CD4-positive, alpha-beta T cell treated with Interferon alpha-2 for 1 hour (primary cell): ENCODE results near the gene PARL.
"Not testable (repeated sequence)": the region's sequence is repeated elsewhere in the genome, so short reads cannot be mapped to it uniquely, and the experiment has no call there.

Experiments
- DNase-seq, 2 donors: peaks; one replicate each; pipeline ENCODE4 v3.0.0-alpha.2; 2020 to 2022

PARL gene

DNA sequence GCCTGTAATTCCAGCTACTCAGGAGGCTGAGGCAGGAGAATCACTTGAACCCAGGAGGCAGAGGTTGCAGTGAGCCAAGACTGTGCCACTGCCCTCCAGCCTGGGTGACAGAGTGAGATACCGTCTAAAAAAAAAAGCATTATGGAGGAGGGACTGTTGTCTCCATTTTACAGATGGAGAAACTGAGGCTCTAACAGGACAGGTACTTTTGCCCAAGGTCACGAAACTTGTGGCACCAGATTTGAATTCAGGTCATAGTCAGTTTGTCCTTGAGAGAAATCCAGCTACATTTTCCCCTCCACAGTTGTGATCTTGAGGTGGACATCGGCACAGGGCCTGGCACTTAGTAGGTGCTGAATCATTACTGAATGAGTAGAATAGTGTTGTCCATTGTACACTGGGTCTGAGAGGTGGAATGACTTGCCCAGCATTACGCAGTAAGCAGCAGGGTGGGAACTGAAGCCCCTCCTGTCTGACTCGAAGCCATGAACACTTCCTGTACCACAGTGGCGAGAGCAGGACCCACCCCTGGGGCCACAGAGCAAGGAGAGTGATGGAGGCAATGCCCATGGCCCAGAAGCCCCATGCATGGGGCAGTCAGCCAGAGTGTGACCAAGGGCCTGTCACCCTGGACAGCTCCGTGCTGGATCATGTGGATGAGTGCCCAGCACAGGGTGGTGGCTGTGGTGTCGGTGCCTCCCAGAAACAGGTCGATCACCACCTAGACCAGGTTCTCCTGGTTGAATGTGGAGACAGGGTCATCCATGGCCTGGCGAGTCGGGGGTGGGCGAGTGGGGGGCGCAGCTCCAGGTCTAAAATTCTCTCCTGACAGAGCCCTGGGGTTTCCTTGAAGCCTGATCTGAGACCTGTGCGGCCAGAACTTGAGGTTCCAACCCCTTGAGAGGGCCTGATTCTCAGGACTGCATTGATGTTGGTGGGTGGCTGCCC is 20.4 kb upstream of the PARL start:
- DNase-seq = no peak

DNA sequence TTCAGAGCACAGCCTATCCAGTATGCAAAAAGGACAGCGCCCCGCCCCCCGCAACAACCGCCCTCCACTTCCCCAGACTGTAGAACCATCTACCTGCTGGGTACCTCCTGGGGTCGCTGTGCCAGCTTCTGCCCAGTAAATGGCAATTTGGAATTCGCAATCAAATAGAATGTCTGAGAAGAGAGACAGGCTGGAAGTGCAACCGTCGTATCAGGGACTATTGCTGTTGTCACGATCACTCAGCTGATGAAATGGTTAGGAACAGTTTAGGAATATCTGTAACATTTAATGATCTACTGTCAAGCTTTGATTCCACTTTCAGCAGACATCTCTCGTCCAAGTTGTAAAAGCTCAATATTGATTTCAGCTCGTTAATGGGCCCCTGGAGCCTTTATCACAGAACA is 13.3 kb upstream of the PARL start:
- no peak for DNase-seq

DNA sequence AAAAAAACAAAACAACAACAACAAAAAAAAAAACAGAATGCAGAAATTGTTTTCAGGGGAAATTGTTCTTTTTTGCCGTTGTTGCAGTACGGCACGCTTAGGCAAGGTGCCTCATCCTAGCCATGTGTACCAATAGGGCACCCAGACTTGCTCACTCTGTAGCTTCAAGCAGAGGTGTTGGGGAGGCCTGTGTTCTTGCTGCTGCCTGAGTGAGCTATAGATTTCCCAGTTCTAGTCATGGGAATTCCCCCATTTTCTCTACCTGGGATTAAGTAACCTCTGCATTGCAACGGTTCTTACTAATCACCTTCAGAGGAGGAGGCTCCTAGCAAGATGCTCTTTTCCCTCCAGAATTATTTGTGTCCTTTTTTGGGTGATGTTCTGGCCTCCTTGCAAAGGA is 12.9 kb upstream of the PARL start:
- no peak for DNase-seq

DNA sequence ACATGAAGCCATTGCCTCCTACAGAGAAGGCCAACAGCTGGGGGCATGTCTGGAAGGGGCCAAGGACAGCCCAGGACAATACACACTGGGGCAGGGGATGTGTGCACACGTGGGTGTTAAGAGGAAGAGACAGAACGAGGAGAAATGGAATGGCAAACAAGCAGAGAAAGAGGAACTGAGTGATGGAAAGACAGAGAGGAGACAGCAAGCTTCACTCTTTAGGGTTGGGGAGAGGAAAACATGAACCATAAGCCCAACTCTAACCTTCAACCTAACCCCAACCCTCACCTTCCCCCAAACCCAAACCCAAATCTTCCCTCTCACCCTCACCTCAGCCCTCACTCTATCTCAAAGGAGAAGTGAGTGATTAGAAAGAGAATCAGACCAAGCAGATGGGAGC is 11.9 kb upstream of the PARL start:
- no peak for DNase-seq

DNA sequence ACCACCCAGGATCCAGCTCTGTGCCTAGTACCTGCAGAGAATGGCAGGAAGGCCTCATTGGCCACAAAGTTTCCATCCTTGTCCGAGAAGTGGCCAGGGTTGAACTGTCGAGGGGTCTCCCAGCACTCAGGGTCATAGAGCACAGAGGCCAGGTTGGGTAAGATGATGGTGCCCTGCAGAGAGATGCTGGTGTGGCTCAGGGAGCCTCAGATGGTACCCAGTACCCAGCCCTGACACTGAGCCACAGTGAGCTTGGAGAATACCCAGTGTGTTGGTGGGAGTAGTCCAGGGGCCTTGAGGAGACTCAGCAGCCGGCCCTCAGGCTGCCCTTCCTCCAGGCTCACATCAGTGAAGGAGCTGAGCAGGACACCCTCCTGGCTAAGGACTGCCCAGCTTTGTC is 11.5 kb upstream of the PARL start:
- no peak for DNase-seq

DNA sequence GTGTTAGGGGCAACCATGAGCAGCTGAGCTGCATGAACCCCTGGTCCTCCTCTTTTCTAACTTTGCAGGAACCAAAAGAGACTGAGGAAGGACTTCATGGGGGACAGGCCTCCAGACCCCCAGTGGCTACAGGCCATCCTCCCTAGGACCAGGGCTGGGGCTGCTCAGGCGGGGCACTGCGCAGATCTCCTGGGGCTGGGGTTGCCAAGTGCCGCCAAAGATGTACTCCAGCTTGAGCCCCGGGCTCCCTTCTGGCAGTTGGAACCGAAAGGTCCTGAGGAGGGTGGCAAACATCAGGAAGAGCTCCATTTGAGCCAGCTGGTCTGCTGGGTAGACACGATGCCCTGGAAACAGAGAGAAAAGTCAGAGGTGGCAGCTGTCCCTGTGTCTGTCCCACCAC is 11.1 kb upstream of the PARL start:
- DNase-seq = no peak

DNA sequence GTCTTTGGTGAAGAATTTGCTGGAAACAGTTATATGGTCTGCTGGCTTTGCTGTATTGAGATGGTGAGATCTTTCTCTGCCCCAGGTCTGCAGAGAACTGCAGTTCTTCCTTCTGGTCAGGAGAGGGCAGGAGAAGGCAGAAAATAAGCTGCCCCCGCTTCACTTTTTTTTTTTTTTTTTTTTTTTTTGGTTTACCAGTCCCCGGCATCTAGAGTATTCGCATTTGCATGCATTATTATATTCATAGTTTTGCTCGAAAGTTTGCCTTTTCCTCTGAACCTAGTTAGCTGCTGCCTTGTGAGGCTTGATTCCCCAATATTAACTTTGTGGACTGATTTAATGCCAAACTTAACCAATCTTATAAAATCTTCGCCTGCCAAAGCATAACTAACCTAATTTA is 10.6 kb upstream of the PARL start:
- DNase-seq = peak; percentile 52 to 72

DNA sequence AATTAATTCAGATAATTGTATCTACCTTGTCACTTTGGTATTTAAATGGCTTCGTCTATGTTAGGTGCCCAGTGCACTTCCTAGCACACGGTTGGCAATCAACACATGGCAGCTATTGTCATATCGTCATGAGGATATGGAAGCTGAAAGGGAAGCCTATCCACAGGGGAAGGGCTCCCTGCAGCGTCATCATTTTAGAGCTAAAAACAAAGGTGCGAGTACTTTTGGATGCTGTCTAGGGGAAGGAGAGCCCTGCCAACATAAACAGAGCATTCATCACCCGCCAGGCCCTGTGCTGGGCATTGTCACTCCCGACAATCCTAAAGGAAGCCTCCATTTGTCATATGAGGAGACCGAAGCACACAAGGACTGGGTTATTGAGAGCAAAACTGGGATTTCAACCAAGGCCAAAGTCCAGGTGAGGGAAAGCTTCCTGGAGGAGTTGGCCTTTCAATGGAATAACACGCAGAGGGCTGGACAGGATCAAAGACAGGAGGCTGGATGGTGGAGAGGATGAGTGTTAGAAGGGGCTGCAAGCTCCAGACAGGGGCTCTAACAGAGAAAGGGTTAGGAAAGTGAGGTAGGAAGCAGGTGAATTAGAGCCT is 8.0 kb upstream of the PARL start:
- no peak for DNase-seq

DNA sequence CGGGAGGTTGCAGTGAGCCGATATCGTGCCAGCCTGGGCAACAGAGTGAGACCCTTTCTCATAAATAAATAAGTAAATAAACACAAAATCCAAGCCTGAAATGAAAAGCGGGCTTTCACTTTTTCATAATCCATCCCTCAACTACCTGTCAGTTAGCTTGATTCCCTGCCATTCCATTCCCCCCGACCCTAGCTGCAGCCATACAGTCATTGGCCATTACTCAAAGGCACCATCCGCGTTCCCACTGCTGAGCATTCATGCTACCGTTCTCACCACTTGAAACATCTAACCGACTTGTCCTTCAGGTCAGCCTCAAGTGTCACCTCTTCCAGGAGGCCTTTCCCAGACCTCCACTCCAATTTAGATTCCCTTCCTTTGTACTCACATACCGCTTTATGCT is 1.1 kb upstream of the PARL start:
- DNase-seq = no peak

DNA sequence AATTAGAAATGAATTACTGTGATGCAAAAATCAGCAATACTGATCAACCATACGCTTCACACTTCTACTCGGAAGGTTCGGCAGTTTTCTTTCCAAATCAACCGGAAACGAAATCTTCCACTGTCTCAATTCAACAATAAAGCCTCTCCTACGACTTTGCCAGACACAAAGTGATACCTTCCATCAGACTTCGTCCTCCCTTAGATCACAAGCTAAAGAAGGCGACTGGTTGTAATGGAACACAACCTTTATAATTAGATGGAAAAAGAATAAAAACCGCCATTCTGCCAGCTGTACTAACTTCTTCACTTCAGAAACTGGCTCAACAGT is 618 bp downstream of the PARL start:
- DNase-seq = peak in 1 of 2 donors; percentile 13

DNA sequence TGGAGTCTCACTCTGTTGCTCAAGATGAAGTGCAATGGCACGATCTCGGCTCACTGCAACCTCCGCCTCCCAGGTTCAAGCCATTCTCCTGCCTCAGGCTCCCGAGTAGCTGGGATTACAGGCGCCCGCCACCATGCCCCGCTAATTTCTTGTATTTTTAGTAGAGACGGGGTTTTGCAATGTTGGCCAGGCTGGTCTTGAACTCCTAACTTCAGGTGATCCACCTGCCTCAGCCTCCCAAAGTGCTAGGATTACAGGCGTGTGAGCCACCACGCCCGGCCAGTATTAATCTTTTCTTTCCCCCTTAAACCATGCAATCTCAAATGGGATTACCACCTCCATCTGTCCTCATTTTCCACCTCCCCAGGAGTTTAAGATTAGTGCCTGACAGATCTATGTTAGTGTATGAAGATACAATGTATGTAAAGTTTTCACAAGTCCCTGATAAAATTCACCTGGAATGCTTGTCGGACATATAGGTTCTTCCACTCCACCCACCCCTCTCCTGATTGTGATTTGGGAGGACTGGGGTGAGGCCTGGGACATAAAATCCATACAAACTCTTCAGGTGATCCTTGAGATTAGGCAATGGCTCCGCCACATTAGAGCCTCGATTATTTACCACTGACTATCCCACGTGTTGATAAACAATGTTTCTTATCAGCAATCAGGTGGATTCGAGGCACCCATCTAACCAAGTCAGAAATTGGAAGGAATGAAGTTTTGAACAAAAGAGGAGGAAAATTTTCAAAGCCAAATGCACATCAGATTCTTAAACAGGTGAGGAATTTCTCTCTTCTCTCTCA is 1.2 kb downstream of the PARL start:
- DNase-seq = no peak

DNA sequence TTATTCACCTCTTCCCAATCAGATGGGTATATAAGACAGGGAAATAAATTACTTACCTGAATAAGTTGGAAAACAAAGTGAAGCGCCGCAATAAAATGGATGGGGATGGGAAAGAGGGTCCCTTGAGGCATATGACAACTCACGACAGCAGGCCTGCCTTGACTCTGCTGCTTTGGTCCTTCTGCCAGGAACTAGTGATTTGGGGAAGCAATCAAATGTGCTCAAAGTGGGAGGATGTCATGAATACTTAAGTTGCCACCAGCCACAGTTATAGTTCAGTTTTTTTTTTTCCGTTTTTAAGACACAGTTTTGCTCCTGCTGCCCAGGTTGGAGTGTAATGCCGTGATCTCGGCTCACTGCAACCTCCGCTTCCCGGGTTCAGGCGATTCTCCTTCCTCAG is 4.6 kb downstream of the PARL start:
- DNase-seq = no peak

DNA sequence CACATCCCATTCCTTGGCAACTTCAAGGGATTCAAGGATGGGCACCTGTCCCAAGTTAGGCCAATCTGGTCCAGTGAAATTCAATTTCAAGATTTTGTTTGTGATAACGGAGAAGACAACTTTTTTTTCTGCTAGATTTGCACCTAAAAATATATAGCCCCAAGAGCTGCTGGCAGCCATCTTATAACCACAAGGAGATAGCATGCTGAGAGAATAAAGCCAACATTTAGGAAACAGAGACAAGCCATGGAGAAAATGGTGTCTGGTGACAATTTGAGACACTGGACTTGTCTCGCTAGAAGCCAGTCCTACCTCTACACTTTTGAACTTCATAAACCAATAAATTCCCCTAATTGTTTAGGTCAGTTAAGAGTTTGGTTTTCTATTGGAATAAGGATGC is 5.4 kb downstream of the PARL start:
- no peak for DNase-seq

DNA sequence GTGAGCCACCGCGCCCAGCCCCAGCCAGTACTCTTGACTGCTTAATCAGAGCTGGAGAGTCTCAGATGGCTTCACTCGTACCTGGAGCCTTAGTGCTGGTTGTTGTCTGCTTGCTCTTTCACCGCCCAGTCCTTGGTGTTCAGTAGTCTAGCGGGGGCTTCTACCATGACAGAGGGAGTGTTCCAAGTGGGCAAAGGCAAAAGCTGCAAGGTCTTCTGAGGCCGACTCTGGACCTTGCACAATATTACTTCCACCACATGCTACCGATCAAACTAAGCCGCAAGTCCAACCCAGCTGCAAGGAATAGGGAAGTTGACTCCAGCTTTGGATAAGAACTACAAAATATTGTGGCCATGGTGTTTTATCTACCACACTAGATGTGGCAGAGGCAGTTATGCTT is 6.6 kb downstream of the PARL start:
- DNase-seq = peak; percentile 16 to 18

DNA sequence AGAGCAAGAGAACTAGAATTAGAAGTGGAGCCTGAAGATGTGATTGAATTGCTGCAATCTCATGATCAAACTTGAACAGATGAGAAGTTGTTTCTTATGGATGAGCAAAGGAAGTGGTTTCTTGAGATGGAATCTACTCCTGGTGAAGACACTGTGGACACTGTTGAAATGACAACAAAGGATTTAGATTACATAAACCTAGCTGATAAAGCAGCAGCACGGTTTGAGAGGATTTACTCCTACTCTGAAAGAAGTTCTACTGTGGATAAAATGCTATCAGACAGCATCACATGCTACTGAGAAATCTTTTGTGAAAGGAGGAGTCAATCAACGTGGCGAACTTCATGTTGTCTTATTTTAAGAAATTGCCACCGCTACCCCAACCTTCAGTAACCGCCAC is 7.5 kb downstream of the PARL start:
- DNase-seq = not testable (repeated sequence)

DNA sequence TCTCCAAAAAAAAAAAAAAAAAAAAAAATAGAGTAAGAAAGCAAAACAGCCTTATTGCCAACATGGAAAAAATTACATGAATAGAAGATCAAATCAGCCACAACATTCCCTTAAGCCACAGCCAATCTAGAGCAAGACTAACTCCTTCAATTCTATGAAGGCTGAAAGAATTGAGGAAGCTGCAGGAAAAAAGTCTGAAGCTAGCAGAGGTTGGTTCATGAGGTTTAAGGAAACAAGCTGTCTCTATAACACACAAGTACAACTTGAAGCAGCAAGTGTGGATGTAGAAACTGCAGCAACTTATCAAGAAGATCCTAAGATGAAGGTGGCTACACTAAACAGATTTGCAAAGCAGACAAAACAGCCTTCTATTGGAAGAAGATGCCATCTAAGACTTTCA is 9.3 kb downstream of the PARL start:
- no peak for DNase-seq

DNA sequence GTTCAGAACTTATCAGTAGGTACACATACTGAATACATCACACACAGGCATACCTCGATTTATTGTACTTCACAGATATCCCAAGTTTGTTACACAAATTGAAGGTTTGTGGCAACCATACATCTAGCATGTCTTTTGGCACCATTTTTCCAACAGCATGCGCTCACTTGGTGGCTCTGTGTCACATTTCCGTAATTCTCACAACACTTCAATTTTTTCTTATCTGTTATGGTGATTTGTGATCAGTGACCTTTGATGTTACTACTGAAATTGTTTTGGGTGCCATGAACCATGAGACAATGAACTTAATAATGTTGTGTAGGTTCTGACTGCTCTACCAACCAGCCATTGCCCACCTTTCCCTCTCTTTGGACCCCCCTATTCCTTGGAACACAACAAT is 10.8 kb downstream of the PARL start:
- DNase-seq = no peak

DNA sequence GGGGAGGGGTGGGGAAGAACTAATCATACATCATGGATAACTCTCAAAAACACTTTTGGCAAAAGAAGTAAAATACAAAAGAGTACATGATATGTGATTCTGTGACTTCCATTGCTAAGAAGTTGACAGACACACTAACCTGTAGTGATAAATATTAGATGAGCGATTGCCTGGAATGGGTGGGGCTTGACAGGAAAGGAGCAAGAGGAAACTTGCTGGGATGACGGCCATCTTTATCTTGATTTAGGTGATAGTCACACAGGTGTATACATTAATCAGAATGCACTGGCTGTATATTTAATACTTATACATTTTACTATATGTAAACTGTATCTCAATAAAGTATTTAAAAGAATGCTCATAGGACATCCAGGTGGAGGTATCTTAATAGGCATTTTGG is 13.1 kb downstream of the PARL start:
- no peak for DNase-seq

DNA sequence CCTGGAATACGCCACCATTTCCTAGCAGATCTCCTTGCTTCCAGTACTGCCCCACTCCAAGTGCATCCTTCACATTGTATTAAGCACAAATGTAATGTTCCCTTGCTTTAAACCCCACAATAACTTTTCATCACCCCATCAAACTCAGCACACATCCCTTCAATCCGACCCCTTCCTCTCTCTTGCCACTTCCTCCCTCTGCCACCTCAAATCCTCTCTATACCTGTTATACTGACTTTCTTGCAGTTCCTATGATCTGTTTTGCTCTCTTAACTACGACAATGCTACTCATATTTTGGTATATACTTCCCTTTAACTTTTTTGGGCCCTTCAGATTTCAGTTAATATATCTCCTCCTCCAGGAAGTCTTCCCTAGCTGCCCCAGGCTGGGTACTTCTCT is 14.1 kb downstream of the PARL start:
- no peak for DNase-seq

DNA sequence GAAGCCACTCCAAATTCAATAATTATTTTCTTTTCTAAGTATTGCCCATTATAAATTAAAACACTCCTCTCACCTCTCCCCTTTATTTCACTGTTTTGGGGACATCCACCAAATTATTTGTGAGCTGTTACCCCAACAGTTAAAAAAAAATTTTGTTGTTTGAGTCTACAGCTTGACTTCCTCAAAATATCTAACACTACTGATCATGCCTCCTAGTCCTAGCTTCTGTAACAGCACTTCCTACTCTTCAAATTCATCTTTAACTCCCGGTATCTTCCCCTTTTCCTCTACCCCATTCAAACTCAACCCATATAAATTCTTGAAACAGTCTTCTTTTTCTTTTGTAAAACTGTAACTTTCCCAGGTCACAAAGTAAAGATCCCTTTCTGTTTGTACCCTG is 15.9 kb downstream of the PARL start:
- no peak for DNase-seq

DNA sequence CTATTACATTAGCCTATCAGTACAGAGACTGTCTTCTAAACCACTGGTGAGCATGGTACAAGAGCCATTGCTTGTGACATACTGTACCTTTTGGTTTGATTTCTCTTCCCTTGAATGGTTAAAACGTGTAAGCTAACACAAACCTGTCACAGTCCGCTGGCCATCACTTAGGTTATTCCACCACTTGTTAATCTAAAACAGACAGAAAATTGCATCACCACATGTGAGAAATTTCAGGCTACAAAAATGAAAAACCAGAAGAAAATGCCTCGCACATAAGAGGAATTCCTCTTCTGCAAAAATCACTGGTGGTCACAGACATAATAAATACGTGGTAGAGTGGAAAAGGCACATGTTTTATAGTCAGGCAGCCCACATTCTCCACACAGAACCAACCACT is 22.1 kb downstream of the PARL start:
- DNase-seq = no peak

DNA sequence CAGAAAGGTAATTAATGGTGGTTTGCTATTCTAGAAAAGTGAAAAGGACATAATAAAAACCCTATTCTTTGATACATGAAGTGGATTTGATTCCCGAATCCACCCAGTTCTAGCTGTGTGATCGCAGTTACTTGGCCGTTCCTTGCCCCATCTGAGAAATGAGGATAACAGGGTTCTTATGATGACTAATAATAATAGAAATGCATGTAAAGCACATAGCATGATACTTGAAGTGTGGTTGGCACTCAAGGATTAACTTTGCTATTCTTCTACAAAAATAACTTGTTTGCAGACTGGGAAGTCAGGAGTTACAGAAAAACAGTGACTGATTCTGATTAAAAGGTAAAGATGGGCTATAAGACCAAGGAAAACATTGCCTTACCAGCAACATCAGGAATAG is 26.8 kb downstream of the PARL start:
- no peak for DNase-seq

DNA sequence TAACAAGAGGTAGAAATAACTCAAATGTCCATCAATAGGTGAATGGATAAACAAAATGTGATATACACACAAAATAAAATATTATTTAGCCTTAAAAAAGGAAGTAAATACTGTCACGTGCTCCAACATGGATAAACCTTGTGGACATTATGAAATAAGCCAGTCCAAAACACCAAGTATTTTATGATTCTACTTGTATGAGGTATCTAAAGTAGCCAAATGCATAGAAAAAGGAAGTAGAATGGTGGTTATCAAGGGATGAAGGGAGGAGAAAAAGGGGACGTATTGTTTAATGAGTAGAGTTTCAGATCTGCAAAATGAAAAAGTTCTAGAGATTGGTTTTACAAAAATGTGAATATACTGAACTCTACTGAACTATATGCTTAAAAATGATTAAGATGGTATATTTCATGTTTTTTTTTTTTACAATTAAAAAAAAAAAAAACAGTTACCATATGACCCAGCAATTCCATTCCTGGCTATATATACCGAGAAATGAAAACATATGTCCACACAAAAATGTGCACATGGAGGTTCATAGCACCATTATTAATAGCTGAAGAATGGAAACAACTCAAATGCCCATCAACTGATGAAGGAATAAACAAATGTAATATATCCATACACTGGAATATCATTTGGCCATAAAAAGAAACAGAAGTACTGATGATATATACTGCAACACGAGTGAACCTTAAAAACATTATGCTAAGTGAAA is 30.2 kb downstream of the PARL start:
- no peak for DNase-seq
